NCI-H1048 (cell line): ENCODE results near the gene MAST2.
"Not testable (repeated sequence)": the region's sequence is repeated elsewhere in the genome, so short reads cannot be mapped to it uniquely, and the experiment has no call there.

Experiments used
- DNase-seq: peaks from one replicate; lab custom pipeline; 2025; lab: John Stamatoyannopoulos, UW

MAST2 gene

DNA sequence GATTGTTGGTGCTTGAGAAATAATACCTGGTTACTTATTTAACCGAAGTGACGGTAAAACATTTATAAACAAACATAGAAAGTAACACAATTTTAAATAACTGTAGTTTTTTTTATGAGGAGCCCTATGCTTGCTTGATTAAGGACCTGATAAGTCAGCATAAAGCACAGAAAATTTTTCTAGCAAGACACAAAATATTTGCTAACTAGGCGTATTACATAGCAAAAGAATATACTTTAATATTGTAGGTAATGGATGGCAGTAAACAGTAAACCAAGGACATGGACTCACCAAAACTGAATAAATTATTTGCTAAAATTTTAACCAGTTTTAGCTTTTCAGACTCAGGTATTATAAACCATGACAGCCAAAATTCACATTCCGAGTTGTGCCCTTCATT, 90.9 kb downstream of the MAST2 start:
- no peak for DNase-seq

DNA sequence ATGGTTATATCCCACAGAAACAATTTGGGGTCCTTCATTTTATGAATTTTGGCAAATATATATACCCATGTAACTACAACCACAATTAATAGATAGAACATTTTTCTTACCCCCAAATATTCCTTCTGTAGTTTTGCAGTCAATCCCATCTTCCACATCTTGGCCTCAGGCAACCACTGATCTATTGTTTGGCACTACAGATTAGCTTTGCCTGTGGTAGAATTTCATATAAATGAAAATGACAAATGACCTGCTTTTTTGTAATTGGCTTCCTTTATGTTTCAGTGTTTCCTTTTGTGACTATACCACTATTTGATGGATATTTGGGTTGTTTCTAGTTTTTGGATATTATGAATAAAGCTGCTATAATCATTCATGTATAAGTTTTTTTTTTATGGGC, 91.5 kb downstream of the MAST2 start:
- no peak for DNase-seq

DNA sequence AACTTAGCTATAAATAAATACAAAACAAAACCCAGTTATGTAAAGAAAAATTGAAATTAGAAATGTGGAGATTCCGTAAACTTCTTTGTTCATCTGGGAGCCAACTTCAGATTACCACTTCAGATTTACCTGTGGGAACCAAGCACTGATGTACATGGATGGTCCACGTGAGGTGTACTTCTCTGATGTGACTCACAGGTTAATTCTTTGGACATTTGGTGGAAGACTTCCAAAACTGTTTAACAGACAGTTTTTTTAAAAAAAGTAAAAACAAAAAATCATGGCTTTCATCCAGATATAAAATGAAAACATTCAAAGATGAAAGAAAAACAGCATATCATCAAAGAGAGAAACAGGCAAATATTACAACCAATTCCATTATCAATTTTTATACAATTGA, 92.0 kb downstream of the MAST2 start:
- DNase-seq = no peak

DNA sequence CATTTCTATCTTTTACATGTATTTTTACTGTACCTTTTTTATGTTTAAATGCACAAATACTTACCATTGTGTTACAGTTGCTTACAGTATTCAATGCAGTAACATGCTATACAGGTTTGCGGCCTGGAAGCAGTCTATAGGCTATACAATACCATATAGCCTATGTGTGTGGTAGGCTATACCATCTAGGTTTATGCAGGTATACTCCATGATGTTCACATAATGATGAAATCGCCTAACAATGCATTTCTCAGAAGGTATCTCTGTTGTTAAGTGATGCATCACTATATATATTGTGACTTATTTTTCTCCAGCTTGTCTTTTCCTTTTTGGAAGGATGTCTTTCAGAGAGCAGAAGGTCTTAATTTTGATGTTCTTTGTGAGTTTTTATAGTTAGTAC, 103.5 kb downstream of the MAST2 start:
- no peak for DNase-seq

DNA sequence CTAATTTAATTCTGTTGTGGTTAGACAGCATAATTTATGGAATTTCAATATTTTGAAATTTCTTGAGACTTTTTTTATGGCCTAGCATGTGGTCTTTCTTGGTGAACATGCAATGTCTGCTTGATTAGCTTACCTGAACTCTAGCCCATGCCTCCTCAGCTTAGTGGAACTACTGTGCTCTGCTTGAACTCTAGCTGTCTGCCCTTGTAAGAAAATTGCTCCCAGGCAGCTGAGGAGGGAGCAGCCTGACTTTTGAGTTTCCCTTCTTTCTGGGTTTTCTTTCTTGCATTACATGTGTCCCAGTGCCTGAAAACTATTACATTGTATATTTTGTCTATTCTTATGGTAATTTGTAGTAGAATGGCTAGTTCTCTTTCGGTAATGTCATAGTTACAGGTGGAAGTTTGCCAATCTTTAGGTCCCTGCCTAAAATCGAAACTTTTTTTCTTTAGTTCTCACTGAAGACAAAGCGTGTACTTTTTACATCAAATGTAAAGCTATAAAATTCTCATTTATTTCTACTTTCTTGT, 105.3 kb downstream of the MAST2 start:
- no peak for DNase-seq

DNA sequence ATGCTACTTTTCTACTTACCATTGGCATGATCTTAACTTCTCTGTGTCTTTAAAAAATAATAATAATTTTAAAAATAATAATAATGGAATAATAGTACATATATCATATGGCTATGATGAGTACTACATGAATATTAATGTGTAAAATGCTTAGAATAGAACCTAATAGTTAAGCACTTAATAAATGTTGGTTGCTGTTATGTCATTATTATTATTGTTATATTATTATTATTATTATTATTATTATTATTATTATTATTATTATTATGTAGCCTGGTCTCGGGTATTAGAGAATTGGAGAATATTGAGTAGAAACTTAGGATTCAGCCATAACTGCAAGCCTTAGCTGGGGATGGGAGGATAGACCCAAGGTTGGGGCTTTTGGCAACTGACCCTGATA, 108.2 kb downstream of the MAST2 start:
- DNase-seq = no peak

DNA sequence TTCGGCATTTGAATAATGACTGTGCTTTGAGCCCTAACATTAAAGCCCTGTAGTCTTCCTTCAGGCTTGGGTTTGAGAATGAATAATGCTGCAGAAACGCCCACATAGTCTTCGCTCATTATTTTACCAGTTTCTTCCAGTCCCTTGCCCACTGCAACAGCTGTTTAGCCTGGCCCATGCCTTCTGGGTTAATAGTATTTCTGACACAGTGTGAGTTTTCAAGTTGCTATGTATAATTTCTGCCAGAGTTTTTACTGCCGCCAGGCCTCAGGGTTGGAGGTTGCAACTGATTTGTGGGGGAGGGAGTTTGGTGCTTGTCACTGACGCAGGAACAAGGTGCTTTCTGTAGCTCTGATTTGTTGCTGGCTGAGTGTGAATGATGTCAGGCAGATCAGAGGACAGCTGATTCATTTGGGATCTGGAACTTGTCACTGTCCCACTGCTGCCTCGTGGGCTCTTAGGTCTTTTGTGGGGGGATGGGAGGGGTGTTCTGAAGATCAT, 109.8 kb downstream of the MAST2 start:
- DNase-seq = no peak

DNA sequence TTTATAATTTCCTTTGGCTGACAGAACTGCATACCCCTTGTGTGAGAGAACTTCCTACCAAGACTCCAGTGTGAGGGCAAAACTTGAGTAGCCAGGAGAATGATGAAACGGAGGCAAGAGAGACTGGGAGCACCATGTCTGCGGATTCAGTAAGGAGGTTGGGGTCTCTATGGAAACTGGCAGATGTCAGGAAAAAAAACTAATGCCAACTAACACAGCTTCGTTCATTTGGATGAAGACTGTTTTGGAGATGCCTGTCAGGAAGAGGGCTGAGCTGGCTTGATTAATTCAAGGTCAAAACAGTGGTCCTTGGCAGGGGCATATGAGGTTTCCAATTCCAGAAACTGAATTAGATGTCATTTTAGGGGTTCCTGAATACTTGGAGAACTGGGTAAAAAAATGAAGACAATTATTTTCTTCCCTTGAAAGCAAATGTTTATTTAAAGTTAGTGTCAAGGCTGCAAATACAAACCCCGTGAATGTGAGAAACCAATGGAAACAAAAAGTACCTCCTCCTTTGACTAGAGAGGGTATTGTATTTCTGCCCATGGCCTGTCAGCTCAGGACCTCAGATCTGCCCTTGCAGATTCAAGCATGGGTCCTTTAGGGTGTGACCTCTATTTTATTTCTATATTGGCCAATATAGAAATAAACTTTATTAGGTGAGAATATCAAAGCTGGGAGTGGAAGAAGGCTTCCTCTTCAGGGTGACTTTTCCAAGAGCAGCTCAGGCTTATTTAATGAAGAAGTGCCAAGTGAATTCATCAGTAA, 110.5 kb downstream of the MAST2 start:
- no peak for DNase-seq

DNA sequence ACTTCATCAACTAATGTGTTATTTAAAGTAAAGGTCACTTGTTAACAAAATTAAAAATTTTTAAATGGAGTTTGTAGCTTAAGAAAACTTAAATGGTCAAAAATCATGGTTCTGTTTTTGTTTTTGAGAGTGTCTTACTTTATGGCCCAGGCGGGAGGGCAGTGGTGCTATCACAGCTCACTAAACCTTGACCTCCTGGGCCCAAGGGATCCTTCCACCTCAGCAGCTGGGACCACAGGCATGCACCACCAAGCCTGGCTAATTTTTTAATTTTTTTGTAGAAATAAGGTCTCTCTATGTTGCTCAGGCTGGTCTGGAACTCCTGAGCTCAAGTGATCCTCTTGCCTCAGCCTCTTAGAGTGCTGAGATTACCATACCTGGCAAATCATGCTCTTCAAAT, 111.4 kb downstream of the MAST2 start:
- DNase-seq = no peak

DNA sequence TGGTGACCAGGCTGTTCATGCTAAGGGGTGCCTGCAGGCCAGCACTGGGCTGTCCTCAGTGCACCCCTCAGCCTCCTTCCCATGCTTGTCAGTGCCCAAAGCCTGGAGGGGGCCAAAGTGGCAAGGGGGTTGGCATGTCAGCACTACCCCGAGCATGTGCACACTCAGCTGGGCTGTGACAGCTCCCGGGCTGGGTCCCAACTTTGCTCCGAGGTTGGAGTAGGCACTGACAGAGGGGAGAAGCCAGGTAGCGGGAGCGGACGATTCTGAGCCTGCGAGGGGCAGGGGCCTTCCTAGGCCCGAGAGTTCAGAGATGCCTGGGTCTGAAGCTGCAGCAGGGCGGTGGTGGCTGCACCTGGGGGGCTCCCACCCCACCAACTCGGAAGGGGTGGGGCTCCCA, 119.0 kb downstream of the MAST2 start:
- DNase-seq = no peak

DNA sequence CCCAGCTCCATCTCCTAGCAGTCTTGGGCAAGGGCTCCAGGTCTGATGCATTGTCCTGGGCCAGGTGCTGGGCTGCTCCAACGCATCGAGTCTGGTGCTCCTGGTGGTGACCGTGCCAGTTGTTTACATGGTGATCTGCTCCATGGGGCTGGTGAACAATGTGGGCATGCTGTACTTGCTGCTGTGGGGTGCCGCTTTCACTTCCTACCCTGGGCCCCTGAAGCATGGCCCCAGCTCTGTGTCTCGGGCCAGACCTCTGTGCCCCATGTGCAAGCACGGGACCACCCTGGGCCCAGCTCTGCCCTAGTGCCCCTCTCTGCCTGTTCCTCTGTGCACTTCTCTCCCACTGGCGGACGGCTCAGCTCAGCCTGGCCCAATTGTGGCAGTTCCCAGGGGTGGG, 119.4 kb downstream of the MAST2 start:
- no peak for DNase-seq

DNA sequence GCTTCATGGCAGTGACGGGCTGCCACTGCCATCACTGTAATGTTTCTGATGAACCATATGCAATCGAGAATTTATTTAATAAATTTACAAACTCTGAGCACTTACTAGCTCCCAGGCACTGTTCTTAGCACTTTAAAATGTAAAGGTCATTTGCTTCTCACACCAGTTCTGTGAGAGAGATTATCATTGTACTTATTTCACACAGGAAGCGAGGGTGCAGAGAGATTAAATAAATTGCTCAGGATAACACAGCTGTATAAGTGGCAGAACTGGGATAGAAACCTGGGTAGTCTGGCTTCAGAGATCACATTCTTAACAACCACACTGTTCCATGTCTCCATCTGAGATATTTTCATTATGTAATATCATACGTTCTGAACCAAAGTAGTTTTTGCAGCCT, 119.9 kb downstream of the MAST2 start:
- DNase-seq = no peak

DNA sequence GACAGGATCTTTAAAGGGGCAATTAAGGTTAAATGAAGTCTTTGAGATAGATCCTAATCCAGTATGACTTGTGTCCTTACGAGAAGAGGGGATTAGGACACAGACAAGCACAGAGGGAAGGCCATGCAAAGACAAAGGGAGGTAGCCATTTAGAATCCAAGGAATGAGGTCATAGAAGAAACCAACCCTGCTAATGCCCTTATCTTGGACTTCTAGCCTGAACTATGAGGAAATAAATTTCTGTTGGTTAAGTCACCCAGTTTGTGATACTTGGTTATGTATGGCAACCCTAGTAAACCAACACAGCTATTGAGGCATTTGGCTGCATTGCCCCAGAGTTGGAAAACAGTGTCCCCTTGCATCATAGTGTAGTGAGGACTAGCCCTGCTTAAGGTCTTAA, 121.3 kb downstream of the MAST2 start:
- no peak for DNase-seq

DNA sequence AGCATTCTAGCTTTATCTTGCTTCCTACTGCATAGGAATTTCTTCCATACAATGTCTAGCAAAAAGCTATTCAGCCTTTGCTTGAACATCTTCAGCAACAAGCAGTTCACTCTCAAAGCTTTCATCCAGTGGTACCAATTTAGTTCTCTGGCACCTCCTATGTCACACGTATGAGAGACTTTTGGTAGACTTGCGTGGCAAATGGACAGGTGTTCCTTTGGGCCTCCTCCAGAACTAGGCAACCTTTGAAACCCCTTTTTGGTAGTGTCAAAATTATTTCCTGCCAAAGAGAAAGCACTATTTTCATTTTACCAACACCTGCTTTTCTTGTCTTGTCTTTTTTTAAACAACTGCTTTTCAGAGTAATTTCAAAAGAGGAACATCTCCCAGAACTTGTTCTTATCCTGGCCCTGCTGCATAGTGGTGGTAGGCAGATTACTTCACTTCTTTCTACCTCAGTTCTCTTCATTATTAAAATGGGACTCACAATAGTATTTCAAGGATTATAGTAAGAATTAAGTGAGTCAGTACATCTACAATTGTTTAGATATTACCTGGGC, 122.4 kb downstream of the MAST2 start:
- DNase-seq = no peak

DNA sequence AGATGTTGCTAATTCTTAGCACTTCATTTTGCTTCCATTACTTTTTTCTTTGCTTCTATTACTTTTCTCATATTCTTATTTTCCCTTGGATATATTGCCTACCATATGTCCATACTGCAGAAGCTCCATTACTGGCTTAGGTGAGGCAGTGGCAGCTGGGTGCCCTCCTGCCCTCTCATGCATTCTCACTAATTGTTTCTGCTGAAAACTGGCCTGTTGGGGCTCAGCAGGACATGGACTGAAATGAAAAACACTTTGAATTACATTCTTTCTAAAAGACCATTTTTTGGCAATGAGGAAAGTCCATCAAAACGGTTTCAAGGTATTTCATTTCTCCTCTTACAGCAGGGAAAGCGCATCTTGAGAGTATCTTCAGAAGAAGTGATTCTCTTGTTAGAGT, 122.9 kb downstream of the MAST2 start:
- DNase-seq = no peak

DNA sequence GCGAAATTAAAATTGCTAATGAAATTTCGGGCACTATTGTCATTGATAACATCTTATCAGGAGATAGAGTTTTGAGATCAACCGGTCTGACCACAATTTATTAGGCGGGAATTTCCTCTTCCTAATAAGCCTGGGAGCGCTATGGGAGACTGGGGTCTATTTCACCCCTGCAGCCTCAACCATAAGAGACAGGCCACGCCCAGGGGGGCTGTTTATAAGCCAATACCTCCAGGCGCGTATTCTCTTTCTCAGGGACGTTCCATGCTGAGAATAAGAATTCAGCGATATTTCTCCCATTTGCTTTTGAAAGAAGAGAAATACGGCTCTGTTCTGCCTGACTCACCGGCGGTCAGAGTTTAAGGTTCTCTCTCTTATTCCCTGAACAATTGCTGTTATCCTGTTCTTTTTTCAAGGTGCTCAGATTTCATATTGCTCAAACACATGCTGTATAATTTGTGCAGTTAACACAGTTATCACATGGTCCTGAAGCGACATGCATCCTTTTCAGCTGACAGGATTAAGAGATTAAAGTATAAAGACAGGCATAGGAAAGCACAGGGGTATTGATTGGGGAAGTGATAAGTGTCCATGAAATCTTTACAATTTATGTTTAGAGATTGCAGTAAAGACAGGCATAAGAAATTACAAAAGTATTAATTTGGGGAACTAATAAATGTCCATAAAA, 124.0 kb downstream of the MAST2 start:
- not testable (repeated sequence) for DNase-seq

DNA sequence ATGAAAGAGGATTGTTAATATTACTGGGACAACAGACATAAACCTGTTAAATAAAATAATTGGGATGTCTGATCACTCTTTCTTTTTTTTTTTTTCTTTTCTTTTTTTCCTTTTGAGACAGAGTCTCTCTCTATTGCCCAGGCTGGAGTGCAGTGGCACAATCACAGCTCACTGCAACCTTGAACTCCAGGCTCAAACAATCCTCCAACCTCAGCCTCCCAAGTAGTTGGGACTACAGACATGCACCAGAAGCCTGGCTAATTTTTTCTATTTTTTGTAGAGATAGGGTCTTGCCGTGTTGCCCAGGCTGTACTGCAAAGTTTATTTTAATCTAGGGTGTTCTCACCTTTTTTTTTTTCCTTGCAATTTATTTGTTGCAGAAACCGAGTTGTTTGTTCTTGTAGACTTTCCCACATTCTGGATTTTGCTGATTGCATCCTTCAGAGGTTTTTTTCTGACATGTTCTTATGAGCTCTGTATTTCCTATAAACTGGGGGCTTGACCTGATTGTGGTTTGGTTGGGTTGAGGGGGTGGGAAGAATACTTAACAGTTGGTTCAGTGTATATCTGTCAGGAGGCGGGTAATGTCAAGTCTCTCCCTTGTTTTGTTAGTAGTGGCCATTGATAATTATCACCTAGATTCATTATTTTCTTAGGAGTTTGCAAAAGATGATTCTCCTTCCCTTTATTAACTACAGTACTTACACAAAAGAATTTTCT, 125.2 kb downstream of the MAST2 start:
- no peak for DNase-seq

DNA sequence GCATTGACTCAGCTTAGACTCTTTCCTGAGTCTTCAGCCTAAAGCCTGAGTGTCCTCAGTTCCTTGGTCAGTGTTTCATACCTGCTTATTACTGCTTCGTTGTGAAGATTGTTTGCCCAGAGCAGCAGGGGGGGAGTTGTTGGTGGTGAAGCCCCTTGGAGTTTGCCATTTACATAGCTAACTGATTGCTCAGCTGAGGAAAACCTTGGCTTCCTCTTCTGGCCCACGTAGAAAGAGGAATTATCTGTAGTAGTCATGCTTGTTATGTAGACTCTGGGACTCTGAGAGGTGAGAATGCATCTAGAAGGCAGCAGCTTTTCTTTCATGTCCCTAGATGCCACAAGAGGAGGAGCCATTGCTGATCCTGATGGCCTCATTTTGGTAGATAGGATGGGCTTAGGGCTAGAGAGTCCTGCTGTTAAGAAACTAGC, 125.9 kb downstream of the MAST2 start:
- DNase-seq = no peak

DNA sequence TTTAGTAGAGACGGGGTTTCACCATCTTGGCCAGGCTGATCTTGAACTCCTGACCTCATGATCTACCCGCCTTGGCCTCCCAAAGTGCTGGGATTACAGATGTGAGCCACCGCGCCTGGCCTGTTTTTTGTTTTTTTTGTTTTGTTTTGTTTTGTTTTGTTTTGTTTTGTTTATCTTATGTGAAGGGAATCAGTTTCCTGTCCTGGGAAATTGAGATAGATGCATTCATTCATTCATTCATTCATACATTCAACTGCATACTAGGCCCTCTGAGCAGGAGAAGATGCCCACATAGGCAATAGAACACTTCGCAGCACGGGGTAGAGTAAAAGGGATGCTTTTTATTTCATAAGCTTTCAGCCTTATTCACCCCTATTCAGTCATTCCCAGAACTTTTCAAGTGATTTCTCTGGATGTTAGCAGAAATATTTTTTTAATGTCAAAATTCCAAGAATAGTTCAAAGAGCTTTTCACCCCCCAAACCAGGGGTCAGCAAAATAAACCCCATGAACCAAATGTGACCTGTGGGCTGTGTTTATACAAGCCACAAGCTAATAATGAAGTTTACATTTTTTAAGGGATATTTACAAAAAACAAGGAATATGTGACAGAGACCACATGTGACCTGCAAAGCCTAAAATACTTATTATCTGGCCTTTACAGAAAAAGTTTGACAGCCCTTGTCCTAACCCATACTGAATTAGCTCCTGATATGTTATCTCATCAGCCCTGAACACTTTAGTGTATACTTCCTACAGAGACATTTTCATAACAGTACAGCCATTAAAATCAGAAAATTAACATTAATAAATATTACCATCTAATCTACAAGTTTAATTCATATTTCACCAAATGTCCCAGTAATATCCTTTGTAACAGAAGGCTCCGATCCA, 127.1 kb downstream of the MAST2 start:
- DNase-seq = no peak

DNA sequence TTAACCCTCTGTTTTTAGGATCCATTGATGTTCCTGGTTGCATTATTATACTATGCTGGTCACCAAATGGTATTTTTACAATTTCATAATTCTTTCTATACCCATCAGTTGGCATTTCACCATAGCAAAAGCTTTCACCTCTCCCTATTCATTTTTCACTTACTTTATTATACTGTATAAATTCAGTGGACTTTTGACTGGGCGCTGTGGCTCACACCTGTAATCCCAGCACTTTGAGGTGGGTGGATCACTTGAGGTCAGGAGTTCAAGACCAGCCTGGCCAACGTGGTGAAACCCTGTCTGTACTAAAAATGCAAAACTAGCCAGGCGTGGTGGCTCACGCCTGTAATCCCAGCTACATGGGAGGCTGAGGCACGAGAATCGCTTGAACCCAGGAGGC, 128.8 kb downstream of the MAST2 start:
- DNase-seq = not testable (repeated sequence)

DNA sequence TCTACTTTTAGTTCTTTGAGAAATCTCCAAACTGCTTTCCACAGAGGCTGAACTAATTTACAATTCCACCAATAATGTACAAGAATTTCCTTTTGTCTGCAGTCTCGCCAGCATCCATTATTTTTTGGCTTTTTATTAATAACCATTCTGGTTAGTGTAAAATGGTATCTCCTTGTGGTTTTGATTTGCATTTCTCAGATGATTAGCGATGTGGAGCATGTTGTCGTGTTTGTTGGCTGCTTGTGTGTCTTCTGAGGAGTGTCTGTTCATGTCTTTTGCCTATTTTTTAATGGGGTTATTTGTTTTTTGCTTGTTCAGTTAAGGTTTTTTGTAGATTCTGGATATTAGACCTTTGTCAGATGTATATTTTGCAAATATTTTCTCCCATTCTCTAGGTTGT, 131.5 kb downstream of the MAST2 start:
- no peak for DNase-seq
